Esophagus squamous epithelium (tissue), 4 donors: Measurements from ENCODE around the gene A3GALT2.

Experiments used
- CTCF ChIP-seq, 6 experiments: fragments of 450-650 bp in 4 of 6; fragments of 200-600 bp in 2 of 6; sonication (generic) in 2 of 6; IDR thresholded peaks; one replicate each; pipeline ENCODE4 v1.5.1; 2016 to 2019; ENCODE audit warnings: antibody characterized with exemption in 6 of 6, mild to moderate bottlenecking in 4 of 6, moderate library complexity in 4 of 6
- POLR2A ChIP-seq, 4 donors: fragments of 450-650 bp; IDR thresholded peaks; one replicate each; pipeline ENCODE4 v1.6.1; 2017; ENCODE audit warnings: antibody characterized with exemption in 4 of 4, mild to moderate bottlenecking in 4 of 4, moderate library complexity in 3 of 4

GRCh38 chr1:33366762-33367484 lies 46.0 kb upstream of the A3GALT2 start:
- TF ChIP-seq CTCF (IDR thresholded peaks at IDR 0.05) (no peak), POLR2A (IDR thresholded peaks at IDR 0.05) (no peak)
